GM18909 (cell line): ENCODE data around the gene TBC1D3B.
"Not testable (repeated sequence)": the region's sequence is repeated elsewhere in the genome, so short reads cannot be mapped to it uniquely, and the experiment has no call there.

Experiments used
- ATAC-seq: cut with Tn5 transposase; IDR thresholded peaks from one replicate; pipeline ENCODE4 v1.9.1; 2021; ENCODE audit warnings: mild to moderate bottlenecking; ENCODE audit not compliant: unreplicated experiment, poor library complexity

TBC1D3B gene

GRCh38 chr17:36182176-36183000 is 6.0 kb upstream of the TBC1D3B start:
- ATAC-seq: no peak

- ATAC-seq: not testable (repeated sequence)
Observed at GRCh38 chr17:36181446-36182175, 5.2 kb upstream of the TBC1D3B start.

GRCh38 chr17:36168836-36169235 is 7.6 kb downstream of the TBC1D3B start:
- ATAC-seq: not testable (repeated sequence)

- ATAC-seq: no peak
Observed at GRCh38 chr17:36153895-36154610, 22.4 kb downstream of the TBC1D3B start.

- ATAC-seq: no peak
Observed at GRCh38 chr17:36152639-36153120, 23.8 kb downstream of the TBC1D3B start.

GRCh38 chr17:36151891-36152638 is 24.4 kb downstream of the TBC1D3B start:
- no peak for ATAC-seq

GRCh38 chr17:36149296-36149820 is 27.1 kb downstream of the TBC1D3B start:
- no peak for ATAC-seq

GRCh38 chr17:36148559-36149295 is 27.7 kb downstream of the TBC1D3B start:
- ATAC-seq: peak; percentile 59

GRCh38 chr17:36147601-36148000 is 28.8 kb downstream of the TBC1D3B start:
- no peak for ATAC-seq

- ATAC-seq: no peak
Observed at GRCh38 chr17:36144981-36145729, 31.3 kb downstream of the TBC1D3B start.

- no peak for ATAC-seq
Observed at GRCh38 chr17:36144014-36144413, 32.4 kb downstream of the TBC1D3B start.

- no peak for ATAC-seq
Observed at GRCh38 chr17:36142806-36143205, 33.6 kb downstream of the TBC1D3B start.

- no peak for ATAC-seq
Observed at GRCh38 chr17:36142235-36142634, 34.2 kb downstream of the TBC1D3B start.

- ATAC-seq: no peak
Observed at GRCh38 chr17:36136439-36136838, 40.0 kb downstream of the TBC1D3B start.

- no peak for ATAC-seq
Observed at GRCh38 chr17:36136036-36136435, 40.4 kb downstream of the TBC1D3B start.

GRCh38 chr17:36135465-36135864 is 41.0 kb downstream of the TBC1D3B start:
- ATAC-seq: no peak

- ATAC-seq: no peak
Observed at GRCh38 chr17:36133602-36134236, 42.7 kb downstream of the TBC1D3B start.

GRCh38 chr17:36132421-36132831 is 44.0 kb downstream of the TBC1D3B start:
- ATAC-seq: no peak
